SIG-M5 treated with dmso at 0.1 percent for 504 hours (cell line): Measurements from ENCODE around the gene BCL2A1.
A peak's percentile ranks its signal among the peaks of the same experiment; 100 is the strongest.
"Not testable (repeated sequence)": the region's sequence is repeated elsewhere in the genome, so short reads cannot be mapped to it uniquely, and the experiment has no call there.

Experiments
- DNase-seq: peaks from one replicate; lab custom pipeline; 2025; ENCODE audit not compliant: unreplicated experiment; lab: John Stamatoyannopoulos, UW

BCL2A1 gene

GRCh38 chr15:79926116-79926515, 44.9 kb downstream of the BCL2A1 start:
- DNase-seq = not testable (repeated sequence)

GRCh38 chr15:79924379-79924778, 46.6 kb downstream of the BCL2A1 start:
- DNase-seq = no peak

- peak; percentile 96 for DNase-seq
These were observed 47.4 kb downstream of the BCL2A1 start for GRCh38 chr15:79923515-79924169.

- DNase-seq = peak; percentile 44
These were observed 47.9 kb downstream of the BCL2A1 start for GRCh38 chr15:79923079-79923514.

- no peak for DNase-seq
These were observed 48.4 kb downstream of the BCL2A1 start for GRCh38 chr15:79922512-79923078.

GRCh38 chr15:79919749-79920511, 51.1 kb downstream of the BCL2A1 start:
- DNase-seq = no peak

- DNase-seq = no peak
These were observed 51.8 kb downstream of the BCL2A1 start for GRCh38 chr15:79919090-79919748.

GRCh38 chr15:79918278-79918677, 52.7 kb downstream of the BCL2A1 start:
- DNase-seq = no peak

GRCh38 chr15:79916502-79917132, 54.4 kb downstream of the BCL2A1 start:
- no peak for DNase-seq

- DNase-seq = not testable (repeated sequence)
These were observed 55.1 kb downstream of the BCL2A1 start for GRCh38 chr15:79915776-79916501.

- DNase-seq = no peak
These were observed 56.3 kb downstream of the BCL2A1 start for GRCh38 chr15:79914728-79915127.
